Inflammatory macrophage treated with lipopolysaccharide for 4 hours (primary cell): ENCODE measurements around the gene SLC6A11.

Source experiments
- DNase-seq: peaks from one replicate; pipeline ENCODE4 v3.0.0-alpha.2; 2020

The SLC6A11 gene

GRCh38 chr3:10985181-10985580 is 169.2 kb downstream of the SLC6A11 start:
- no peak for DNase-seq

- DNase-seq: no peak
Observed at GRCh38 chr3:10986592-10986991, 170.6 kb downstream of the SLC6A11 start.

- DNase-seq: no peak
Observed at GRCh38 chr3:10988001-10988665, 172.1 kb downstream of the SLC6A11 start.

DNA sequence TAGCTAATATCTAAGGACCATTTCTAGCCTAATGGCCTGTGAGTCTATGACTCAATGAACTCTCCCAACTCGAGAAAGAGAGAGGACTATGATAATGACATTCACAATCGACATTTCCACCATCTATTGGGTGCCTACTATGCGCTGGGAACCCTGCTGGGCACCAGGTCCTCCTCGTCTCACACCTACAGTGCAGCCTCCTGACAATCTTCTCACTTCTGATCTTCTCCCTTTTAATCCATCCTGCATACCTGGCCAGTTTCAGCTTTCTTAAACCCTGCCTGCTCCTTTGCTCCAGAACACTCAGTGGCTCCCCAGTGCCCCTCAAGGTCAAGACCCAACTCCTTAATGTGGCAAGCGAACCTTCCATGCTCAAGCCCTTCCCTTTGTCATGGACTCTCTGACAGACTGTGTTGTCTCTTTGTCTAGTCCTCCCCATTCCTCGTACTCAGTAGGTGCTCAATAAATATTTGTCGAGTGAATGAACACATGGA is 173.0 kb downstream of the SLC6A11 start:
- no peak for DNase-seq
